Fibroblast of lung (primary cell): ENCODE data around the gene GAK. TPM values are rescaled to one million over a fixed set of nuclear protein-coding genes. Genes with fewer than 3 reads are reported as not detected.

Experiments used
- DNase-seq, 2 donors: peaks; one replicate each; pipeline versions ENCODE4 v3.0.0 to v3.0.0-alpha.2; 2010; ENCODE audit warnings: low read depth in 2 of 2
- H2AFZ ChIP-seq: 2 replicates; pipeline ENCODE4 v1.5.1; 2012; ENCODE audit warnings: low read length, control low read depth, inconsistent platforms
- H3K27ac ChIP-seq: 2 replicates; pipeline ENCODE4 v1.5.1; 2011; ENCODE audit warnings: low read length, control low read depth; ENCODE audit not compliant: insufficient read depth
- H3K27me3 ChIP-seq: 2 replicates; pipeline ENCODE4 v1.5.1; 2011; ENCODE audit warnings: mild to moderate bottlenecking, low read length; ENCODE audit not compliant: control insufficient read depth, insufficient read depth
- H3K36me3 ChIP-seq: 2 replicates; pipeline ENCODE4 v1.5.1; 2011; ENCODE audit warnings: low read length; ENCODE audit not compliant: control insufficient read depth, insufficient read depth
- H3K4me1 ChIP-seq: 2 replicates; pipeline ENCODE4 v1.5.1; 2011; ENCODE audit warnings: low read length; ENCODE audit not compliant: control insufficient read depth, insufficient read depth; ENCODE audit errors: extremely low read depth
- H3K4me2 ChIP-seq: 2 replicates; pipeline ENCODE4 v1.5.1; 2011; ENCODE audit warnings: low read length, control low read depth; ENCODE audit not compliant: insufficient read depth; ENCODE audit errors: extremely low read depth
- H3K4me3 ChIP-seq, 4 experiments: fragments of 200-600 bp in 1 of 4; sonication (generic) in 1 of 4; replicated peaks in 1 of 4; 2 replicates each; pipeline ENCODE4 v1.5.1; 2011 to 2016; ENCODE audit warnings: low read length in 4 of 4, low read depth in 3 of 4, mild to moderate bottlenecking in 3 of 4, control low read depth in 2 of 4, inconsistent platforms in 1 of 4, mixed read lengths in 1 of 4; ENCODE audit not compliant: insufficient read depth in 1 of 4; ENCODE audit errors: control extremely low read depth in 1 of 4
- H3K79me2 ChIP-seq: 2 replicates; pipeline ENCODE4 v1.5.1; 2012; ENCODE audit warnings: mild to moderate bottlenecking, low read length, inconsistent platforms; ENCODE audit not compliant: control insufficient read depth, insufficient read depth
- H3K9ac ChIP-seq: 2 replicates; pipeline ENCODE4 v1.5.1; 2011; ENCODE audit warnings: mild to moderate bottlenecking, low read length, control low read depth; ENCODE audit not compliant: insufficient read depth
- H3K9me3 ChIP-seq: 2 replicates; pipeline ENCODE4 v1.5.1; 2012; ENCODE audit warnings: low read depth, low read length; ENCODE audit not compliant: control insufficient read depth, insufficient read depth
- H4K20me1 ChIP-seq: 2 replicates; pipeline ENCODE4 v1.5.1; 2011; ENCODE audit warnings: low read length; ENCODE audit not compliant: control insufficient read depth, insufficient read depth; ENCODE audit errors: extremely low read depth
- CTCF ChIP-seq, 2 donors: IDR thresholded peaks in 1 of 2; conservative IDR thresholded peaks in 1 of 2; 1 replicate in 1 of 2; 2 replicates in 1 of 2; pipeline ENCODE4 v1.5.1; 2011 to 2012; ENCODE audit warnings: low read length in 2 of 2, control low read depth in 1 of 2, inconsistent platforms in 1 of 2, low read depth in 1 of 2, mild to moderate bottlenecking in 1 of 2
- EZH2 ChIP-seq: IDR thresholded peaks from 2 replicates; pipeline ENCODE4 v1.5.1; 2012; ENCODE audit warnings: low read length, control low read depth, mild to moderate bottlenecking; ENCODE audit errors: missing control alignments
- polyA plus RNA-seq, 2 donors: library from polyadenylated mRNA; depleted of rRNA in 1 of 2; stranded (reverse) in 1 of 2; unstranded in 1 of 2; fragments of >200 nt; gene quantifications; 2 replicates each; pipeline ENCODE4 v1.2.1, GENCODE V29; 2011 to 2012; ENCODE audit warnings: missing spikeins in 1 of 2
- total RNA-seq: library from RNA; depleted of rRNA; stranded (reverse); fragments of >200 nt; gene quantifications from 2 replicates; pipeline ENCODE4 v1.2.1, GENCODE V29; 2014

Gene GAK
- total and polyA plus RNA-seq, 2 donors (not counting 1 experiment from before 2014, with no cell fraction given) = 10.1 to 48.2 TPM

- H3K27me3 ChIP-seq = peaks cover 17% of the 10 kb centered on the region
- H3K4me2 ChIP-seq = no peak overlapping the region
- DNase-seq = no peak
- no peaks in the 10 kb centered on the region for H3K79me2 ChIP-seq
- H3K9ac ChIP-seq = no peak overlapping the region
- no peaks in the 10 kb centered on the region for H3K4me1 ChIP-seq
- H3K4me3 ChIP-seq = no peak overlapping the region
- H3K27ac ChIP-seq = no peak overlapping the region
- no peak overlapping the region for H2AFZ ChIP-seq
- TF ChIP-seq CTCF (conservative IDR thresholded peaks at IDR 0.05 in 1 of 2, IDR thresholded peaks at IDR 0.05 in 1 of 2; ENCODE audit: low read depth in 1 of 2, low read length in 2 of 2) = no peak
- TF ChIP-seq EZH2 = no peak
- no peaks in the 10 kb centered on the region for H3K9me3 ChIP-seq
- H3K36me3 ChIP-seq = no peaks in the 10 kb centered on the region
- no peaks in the 10 kb centered on the region for H4K20me1 ChIP-seq
Observed at GRCh38 chr4:829761-830600, 102.1 kb downstream of the GAK start.

- Histone ChIP-seq H3K9ac (no peak overlapping the region), H2AFZ (no peak overlapping the region), H3K27ac (no peak overlapping the region), H3K36me3 (no peaks in the 10 kb centered on the region), H3K9me3 (no peaks in the 10 kb centered on the region), H3K79me2 (no peaks in the 10 kb centered on the region), H3K4me1 (no peaks in the 10 kb centered on the region), H3K4me3 (no peak overlapping the region), H3K27me3 (peaks cover 23% of the 10 kb centered on the region), H4K20me1 (no peaks in the 10 kb centered on the region), H3K4me2 (no peak overlapping the region)
- no peak for DNase-seq
- TF ChIP-seq CTCF (conservative IDR thresholded peaks at IDR 0.05 in 1 of 2, IDR thresholded peaks at IDR 0.05 in 1 of 2; ENCODE audit: low read depth in 1 of 2, low read length in 2 of 2) (no peak), EZH2 (no peak)
Observed at GRCh38 chr4:829291-829690, 102.8 kb downstream of the GAK start.

- H3K9me3 ChIP-seq = no peaks in the 10 kb centered on the region
- H3K4me1 ChIP-seq = no peaks in the 10 kb centered on the region
- peaks cover 28% of the 10 kb centered on the region for H3K27me3 ChIP-seq
- no peak for DNase-seq
- no peak overlapping the region for H2AFZ ChIP-seq
- no peaks in the 10 kb centered on the region for H3K79me2 ChIP-seq
- no peak overlapping the region for H3K9ac ChIP-seq
- H3K4me3 ChIP-seq = no peak overlapping the region
- H3K36me3 ChIP-seq = no peaks in the 10 kb centered on the region
- TF ChIP-seq CTCF (conservative IDR thresholded peaks at IDR 0.05 in 1 of 2, IDR thresholded peaks at IDR 0.05 in 1 of 2; ENCODE audit: low read depth in 1 of 2, low read length in 2 of 2) (peak in 1 of 2 donors; percentile 10), EZH2 (no peak)
- H3K4me2 ChIP-seq = no peak overlapping the region
- H4K20me1 ChIP-seq = no peaks in the 10 kb centered on the region
- H3K27ac ChIP-seq = no peak overlapping the region
Observed at GRCh38 chr4:828641-829271, 103.4 kb downstream of the GAK start.
